Activated CD8-positive, alpha-beta memory T cell treated with anti-CD3 and anti-CD28 coated beads, Interleukin-2, amount 50 U/mL, for 24 hours (primary cell): Measurements from ENCODE around the gene FASTKD3.

Source experiments
- DNase-seq: peaks from one replicate; pipeline ENCODE4 v3.0.0-alpha.2; 2020; ENCODE audit errors: extremely low read depth

Gene FASTKD3

DNA sequence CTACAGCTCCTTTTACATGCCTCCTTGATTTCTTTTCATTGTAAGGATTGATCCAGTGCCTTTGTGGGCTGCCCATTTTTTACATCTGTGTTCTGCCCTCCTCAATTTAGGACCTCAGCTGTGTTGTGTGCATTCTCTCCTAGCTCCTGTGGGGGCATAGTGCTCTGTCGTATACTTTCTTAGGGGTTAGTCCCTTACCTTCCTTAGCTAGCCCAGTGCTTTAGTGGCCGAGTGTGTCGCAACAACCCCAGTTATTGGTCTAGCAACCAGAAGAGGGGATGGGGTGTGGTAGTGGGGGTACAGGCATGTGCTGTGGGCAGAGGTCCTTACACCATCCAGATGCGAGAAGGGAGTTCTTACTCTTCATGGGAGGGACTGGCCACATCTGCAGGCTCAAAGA lies 12.3 kb upstream of the FASTKD3 start:
- no peak for DNase-seq

DNA sequence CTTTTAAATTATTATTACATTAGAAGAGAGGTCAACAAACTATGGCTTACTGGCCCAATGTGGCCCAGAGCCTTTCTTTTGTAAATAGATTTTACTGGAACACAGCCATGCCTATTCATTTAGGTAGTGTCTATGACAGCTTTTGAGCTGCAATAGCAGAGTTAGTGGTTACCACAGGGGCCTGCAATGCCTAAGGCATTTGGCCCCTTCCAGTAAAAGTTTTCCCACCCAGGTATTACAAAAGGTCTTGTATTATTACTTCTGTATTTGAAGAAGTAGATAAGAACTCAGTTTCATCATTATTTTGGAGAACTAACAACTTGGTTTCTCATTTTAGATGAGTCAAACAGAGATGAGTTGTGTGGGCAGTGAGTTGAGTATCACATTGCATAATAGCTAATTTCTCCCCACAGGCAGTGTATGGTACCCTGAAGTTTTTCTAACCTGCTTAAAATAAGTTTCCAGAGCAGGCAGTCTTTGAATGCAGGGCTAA lies 9.6 kb upstream of the FASTKD3 start:
- no peak for DNase-seq

DNA sequence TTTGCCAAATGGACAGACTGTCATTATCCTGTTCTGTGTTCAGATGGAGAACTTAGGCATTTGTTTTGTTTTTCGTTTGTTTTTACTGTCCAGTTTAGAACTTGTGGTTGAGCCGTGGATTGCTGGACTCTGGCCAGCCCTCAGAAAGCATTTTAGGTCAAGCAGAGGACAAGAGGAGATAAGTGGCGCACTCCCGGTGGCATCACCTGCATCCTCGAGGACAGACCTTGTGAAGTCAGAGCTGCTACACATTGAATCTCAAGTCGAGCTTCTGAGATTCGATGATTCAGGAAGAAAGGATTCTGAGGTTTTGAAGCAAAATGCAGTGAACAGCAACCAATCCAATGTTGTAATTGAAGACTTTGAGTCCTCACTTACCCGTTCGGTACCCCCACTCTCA lies 9.0 kb upstream of the FASTKD3 start:
- DNase-seq: no peak

GRCh38 chr5:7876867-7877266 lies 8.0 kb upstream of the FASTKD3 start:
- no peak for DNase-seq

- no peak for DNase-seq
These were observed 6.3 kb upstream of the FASTKD3 start for GRCh38 chr5:7875151-7875550.

GRCh38 chr5:7874639-7875038 lies 5.8 kb upstream of the FASTKD3 start:
- DNase-seq: no peak

DNA sequence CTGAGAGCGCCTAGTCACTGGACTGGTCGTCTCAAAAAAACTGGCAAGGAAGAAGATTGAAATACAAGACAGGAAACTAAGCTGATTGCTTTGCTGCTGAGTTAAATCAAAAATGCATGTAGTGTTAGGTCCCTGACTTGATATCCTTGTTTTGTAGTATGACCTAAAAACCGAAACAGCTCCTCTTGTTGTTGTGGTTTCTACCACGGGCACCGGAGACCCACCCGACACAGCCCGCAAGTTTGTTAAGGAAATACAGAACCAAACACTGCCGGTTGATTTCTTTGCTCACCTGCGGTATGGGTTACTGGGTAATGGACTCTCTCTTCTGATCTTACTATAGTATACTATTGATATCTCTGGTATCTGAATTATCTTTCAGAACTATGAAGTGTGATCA lies 4.4 kb upstream of the FASTKD3 start:
- no peak for DNase-seq

DNA sequence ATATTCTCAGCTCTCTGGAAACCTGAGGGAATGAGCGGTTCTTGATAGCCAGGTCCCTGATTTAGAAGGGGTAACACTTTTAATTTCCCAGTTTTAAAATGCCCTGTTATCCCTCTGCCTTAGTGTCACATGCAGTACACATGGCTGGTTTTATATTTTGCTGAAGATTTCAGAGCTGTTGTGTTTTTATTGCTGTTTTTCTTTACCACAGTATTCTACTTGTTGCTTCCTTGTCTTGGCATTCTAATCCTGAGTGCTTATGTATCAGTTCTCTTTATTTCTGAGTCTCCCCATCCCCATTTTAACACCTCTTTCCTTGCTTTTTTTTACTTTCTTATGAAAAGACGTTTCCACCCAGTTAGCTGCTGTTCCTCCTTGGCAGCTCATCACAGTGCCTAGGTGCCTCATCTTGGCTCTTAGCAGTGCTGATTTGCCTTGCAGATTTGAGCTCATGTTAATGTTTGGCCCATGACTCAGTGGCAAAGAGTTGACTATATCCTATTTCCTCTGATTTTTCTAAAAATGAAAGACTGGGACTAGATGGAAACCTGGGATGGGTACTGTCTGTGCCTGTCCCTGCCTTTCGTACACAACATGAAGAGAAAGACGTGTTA lies 3.8 kb upstream of the FASTKD3 start:
- no peak for DNase-seq

- no peak for DNase-seq
These were observed 2.8 kb upstream of the FASTKD3 start for GRCh38 chr5:7871653-7872052.

DNA sequence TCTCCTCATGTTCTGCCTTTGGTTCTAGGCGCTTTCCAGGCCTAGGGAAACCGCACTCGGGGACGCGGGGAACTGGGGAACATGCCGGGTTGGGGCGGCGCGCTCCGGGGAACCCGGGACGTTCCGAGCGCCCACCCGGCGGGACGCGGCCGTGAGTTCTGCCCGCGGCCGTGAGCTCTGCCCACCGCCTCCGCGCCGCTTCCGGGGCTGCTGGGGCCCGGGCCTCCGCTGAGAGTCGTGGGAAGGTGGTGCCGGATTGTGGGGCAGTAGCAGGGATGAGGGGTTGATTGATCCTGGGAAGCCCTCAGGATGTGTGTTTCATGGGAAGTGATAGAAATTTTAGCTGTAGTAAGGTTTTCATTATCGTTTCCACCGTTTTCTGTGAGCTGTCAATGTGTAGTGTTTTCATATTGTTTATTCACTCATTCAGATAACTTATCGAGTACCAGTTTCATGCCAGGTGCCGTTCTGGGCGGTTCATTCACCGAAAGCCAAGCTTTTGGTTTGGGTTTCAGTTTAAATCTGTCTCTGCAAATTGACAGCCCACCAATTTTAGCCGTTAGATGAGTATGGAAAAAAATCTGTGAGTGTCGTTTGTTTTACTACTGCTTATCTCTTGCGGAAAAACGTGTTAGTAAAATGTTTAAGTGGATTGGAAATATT lies 774 bp upstream of the FASTKD3 start:
- no peak for DNase-seq

DNA sequence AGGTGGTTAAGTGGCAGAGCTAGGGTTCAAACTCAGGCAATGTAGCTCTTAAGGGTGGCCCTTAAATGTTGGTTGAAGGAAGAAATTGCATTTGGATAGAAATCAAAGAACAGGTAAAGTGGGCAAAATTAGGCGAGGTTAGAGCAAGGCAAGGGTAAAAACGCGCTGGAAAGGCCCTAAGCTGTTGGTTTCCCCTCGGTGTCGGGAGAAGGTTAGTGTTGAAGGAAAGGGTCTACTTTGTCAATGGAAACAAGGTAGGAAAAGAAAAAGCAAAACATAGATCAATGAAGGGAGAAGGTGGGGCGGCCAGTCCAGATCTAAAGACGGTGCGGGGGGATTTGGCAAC lies 431 bp downstream of the FASTKD3 start:
- DNase-seq: no peak

GRCh38 chr5:7867260-7867659 lies 1.6 kb downstream of the FASTKD3 start:
- DNase-seq: no peak

DNA sequence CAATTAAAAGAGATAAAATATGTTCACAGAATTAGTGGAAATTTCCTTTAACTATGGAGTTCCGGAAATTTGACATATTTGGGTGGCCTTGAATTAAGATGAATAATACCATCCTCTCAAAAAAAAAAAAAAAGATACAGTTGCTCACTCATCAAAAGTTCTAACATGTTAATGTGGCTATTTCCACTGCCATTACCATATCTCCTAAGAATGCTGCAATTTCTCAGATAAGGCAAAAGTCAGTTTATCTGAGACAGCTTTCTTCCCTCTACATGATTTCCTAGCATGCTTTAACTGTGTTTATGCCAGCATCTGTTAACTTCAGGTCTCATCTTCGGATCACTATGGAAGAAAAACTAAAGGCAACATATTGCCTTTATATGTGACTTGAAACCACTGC lies 2.6 kb downstream of the FASTKD3 start:
- no peak for DNase-seq

- no peak for DNase-seq
These were observed 10.8 kb downstream of the FASTKD3 start for GRCh38 chr5:7857926-7858632.

GRCh38 chr5:7857361-7857760 lies 11.5 kb downstream of the FASTKD3 start:
- DNase-seq: no peak

DNA sequence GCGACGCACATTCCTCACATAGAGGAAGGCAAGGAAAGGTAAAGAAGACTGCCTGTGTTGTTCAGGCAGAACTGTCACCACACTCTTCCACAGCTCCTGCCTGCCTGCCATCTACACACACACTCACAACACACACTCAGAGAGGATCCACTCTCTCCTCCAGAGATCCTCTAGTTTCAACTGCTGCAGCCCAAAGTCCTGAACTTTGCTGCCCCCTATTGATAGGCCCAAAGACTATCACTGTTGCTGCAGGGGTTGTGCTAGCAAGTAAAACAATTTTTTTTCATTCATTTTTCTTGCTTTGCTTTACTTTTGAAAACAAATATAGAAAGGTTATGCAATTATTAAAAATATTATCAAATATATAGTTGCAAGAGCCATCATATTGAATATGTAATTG lies 12.0 kb downstream of the FASTKD3 start:
- DNase-seq: no peak

DNA sequence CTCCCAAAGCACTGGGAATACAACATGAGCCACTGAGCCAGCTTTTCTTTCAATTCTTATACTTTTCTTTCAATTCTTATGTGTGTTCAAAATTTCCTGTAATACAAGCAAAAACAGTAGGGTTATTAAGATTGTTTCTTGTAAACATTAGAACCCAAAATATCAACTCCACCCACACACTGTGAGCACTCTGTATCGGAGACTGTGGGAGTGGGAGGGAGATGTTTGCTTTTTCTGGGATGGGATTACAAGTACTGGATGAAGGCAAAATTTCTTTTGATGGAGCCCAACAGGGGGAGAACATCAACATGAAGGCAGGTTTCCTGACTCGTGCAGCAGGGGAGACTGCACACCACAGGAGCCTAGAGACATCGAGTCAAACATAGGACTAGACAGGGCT lies 13.2 kb downstream of the FASTKD3 start:
- DNase-seq: no peak

DNA sequence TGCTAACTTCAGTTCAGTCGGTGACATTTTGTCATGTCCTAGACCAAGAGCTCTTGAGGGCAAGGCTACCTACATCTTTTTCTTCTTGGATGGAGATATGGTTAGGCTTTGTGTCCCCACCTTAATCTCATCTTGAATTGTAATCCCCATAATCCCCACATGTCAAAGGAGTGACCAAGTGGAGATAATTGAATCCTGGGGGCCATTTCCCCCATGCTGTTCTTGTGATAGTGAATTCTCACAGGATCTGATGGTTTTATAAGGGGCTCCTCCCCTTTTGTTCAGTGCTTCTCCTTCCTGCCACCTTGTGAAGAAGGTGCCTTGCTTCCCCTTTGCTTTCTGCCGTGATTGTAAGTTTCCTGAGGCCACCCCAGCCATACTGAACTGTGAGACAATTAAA lies 15.8 kb downstream of the FASTKD3 start:
- DNase-seq: no peak

DNA sequence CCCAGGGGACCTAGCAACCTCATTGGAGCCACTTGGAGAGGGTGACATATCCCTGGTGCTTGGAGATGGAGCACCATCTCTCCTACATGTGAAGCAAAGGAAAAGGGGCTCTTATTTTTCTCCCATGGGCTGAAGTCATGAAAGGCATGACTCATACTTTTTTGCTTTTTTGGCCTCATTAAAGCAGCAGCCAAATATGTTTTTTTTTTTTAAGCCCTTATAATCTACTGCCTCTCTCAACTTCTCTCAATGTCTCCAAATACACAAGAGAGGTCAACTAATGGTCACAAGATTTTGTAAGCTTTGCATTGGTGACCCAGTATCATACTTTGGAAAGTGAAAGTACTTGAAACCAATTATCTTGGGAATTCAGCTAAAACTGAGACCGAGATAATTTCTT lies 16.3 kb downstream of the FASTKD3 start:
- DNase-seq: no peak

GRCh38 chr5:7851617-7852289 lies 17.1 kb downstream of the FASTKD3 start:
- DNase-seq: no peak

DNA sequence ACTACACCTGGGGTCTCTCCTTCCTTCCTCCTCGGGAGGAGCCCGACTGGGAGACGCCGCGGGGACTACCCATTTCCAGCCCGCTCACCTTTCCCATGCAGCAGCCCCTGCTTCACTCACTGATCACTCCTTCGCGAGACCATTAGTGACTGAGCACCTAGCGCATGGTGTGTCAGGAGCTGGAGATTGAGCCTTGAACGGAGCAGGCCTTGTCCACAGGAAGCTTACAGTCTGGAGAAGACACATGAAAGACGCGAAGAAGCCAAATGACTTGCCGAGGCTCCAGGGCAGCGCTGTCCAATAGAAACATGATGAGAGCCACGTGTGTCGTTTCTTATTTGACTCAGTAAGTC lies 17.6 kb downstream of the FASTKD3 start:
- DNase-seq: no peak

GRCh38 chr5:7850395-7851239 lies 18.2 kb downstream of the FASTKD3 start, which contains the start of gene CFAP90:
TSS of gene CFAP90 (minus strand) at chr5:7851133. CDS start at chr5:7851021, 112 bp downstream.
- DNase-seq: no peak
